WTC11 (cell line): Measurements from ENCODE around the gene CREG2. TPM values are rescaled to one million over a fixed set of nuclear protein-coding genes. Genes with fewer than 3 reads are reported as not detected.

Experiments
- ATAC-seq: fragments of 200-7000 bp; cut with Tn5 transposase; 2 replicates; pipeline ENCODE4 v1.10.0; 2021; ENCODE audit warnings: mild to moderate bottlenecking, moderate library complexity
- CTCF ChIA-PET: fragments of 300-600 bp; sonication (Branson Sonifier 250); formaldehyde crosslinking; loops from one replicate; lab custom pipeline; 2021; ENCODE audit warnings: antibody characterized with exemption; lab: Charles Lee
- POLR2A ChIA-PET: fragments of 350-600 bp; sonication (Branson Sonifier 250); formaldehyde crosslinking; loops from one replicate; lab custom pipeline; 2021; ENCODE audit warnings: antibody characterized with exemption; lab: Charles Lee
- DNase-seq: peaks from one replicate; pipeline ENCODE4 v3.0.0; 2021; ENCODE audit warnings: low spot score
- H3K27ac Mint-ChIP-seq: 2 replicates; pipeline ENCODE4 v1.8.0; 2021; ENCODE audit warnings: mixed read lengths
- H3K27me3 Mint-ChIP-seq: 2 replicates; pipeline ENCODE4 v1.8.0; 2021; ENCODE audit warnings: low read depth, mild to moderate bottlenecking, moderate library complexity, mixed read lengths
- H3K36me3 Mint-ChIP-seq: 2 replicates; pipeline ENCODE4 v1.8.0; 2021; ENCODE audit warnings: mixed read lengths
- H3K4me1 Mint-ChIP-seq: 2 replicates; pipeline ENCODE4 v1.8.0; 2022; ENCODE audit warnings: mixed read lengths
- H3K4me3 Mint-ChIP-seq: 2 replicates; pipeline ENCODE4 v1.8.0; 2021; ENCODE audit warnings: mild to moderate bottlenecking, moderate library complexity, mixed read lengths
- H3K9me3 Mint-ChIP-seq: 2 replicates; pipeline ENCODE4 v1.8.0; 2021; ENCODE audit warnings: mixed read lengths
- ARID4B ChIP-seq: sonication (generic); formaldehyde crosslinking; IDR thresholded peaks from 2 replicates; pipeline ENCODE4 v1.8.0; 2023; ENCODE audit warnings: missing genetic modification reagents, mild to moderate bottlenecking, borderline replicate concordance
- CTCF ChIP-seq: fragments of 200-600 bp; IDR thresholded peaks from 2 replicates; pipeline ENCODE4 v1.8.0; 2022; ENCODE audit warnings: antibody characterized with exemption
- ELF4 ChIP-seq: sonication (generic); formaldehyde crosslinking; IDR thresholded peaks from 2 replicates; pipeline ENCODE4 v1.8.1; 2022; ENCODE audit warnings: low read depth, mild to moderate bottlenecking, moderate library complexity, missing genetic modification reagents
- ETV6 ChIP-seq: sonication (generic); formaldehyde crosslinking; IDR thresholded peaks from 2 replicates; pipeline ENCODE4 v1.8.1; 2022; ENCODE audit warnings: mild to moderate bottlenecking, missing genetic modification reagents
- FOXK1 ChIP-seq: sonication (generic); formaldehyde crosslinking; IDR thresholded peaks from 2 replicates; pipeline ENCODE4 v1.8.0; 2022; ENCODE audit warnings: mild to moderate bottlenecking, moderate library complexity, missing genetic modification reagents
- GABPB1 ChIP-seq: sonication (generic); formaldehyde crosslinking; IDR thresholded peaks from 2 replicates; pipeline ENCODE4 v1.8.1; 2023; ENCODE audit warnings: mild to moderate bottlenecking, missing genetic modification reagents
- GTF2I ChIP-seq: fragments of 250-450 bp; sonication (Bioruptor Pico); conservative IDR thresholded peaks from 2 replicates; pipeline ENCODE4 v1.4.0; 2021; ENCODE audit warnings: mild to moderate bottlenecking
- HMGA2 ChIP-seq: fragments of 250-450 bp; sonication (Bioruptor Pico); IDR thresholded peaks from 2 replicates; pipeline ENCODE4 v1.4.0; 2021; ENCODE audit warnings: mild to moderate bottlenecking, moderate library complexity
- JAZF1 ChIP-seq: fragments of 250-450 bp; sonication (Bioruptor Pico); IDR thresholded peaks from 2 replicates; pipeline ENCODE4 v1.9.0; 2021; ENCODE audit warnings: moderate library complexity, mild to moderate bottlenecking, inconsistent platforms
- MYBL2 ChIP-seq: sonication (generic); formaldehyde crosslinking; IDR thresholded peaks from 2 replicates; pipeline ENCODE4 v1.8.1; 2023; ENCODE audit warnings: mild to moderate bottlenecking, moderate library complexity, missing genetic modification reagents
- NR2C2 ChIP-seq: sonication (generic); formaldehyde crosslinking; IDR thresholded peaks from 2 replicates; pipeline ENCODE4 v1.8.0; 2022; ENCODE audit warnings: mild to moderate bottlenecking, missing genetic modification reagents
- TEAD1 ChIP-seq: sonication (generic); formaldehyde crosslinking; IDR thresholded peaks from 2 replicates; pipeline ENCODE4 v1.8.0; 2022; ENCODE audit warnings: mild to moderate bottlenecking, missing genetic modification reagents
- ZNF317 ChIP-seq: sonication (generic); formaldehyde crosslinking; IDR thresholded peaks from 2 replicates; pipeline ENCODE4 v1.8.1; 2023; ENCODE audit warnings: low read depth, mild to moderate bottlenecking, moderate library complexity, missing genetic modification reagents, borderline replicate concordance
- ZNF416 ChIP-seq: fragments of 250-450 bp; sonication (Bioruptor Pico); IDR thresholded peaks from 2 replicates; pipeline ENCODE4 v1.9.0; 2021; ENCODE audit warnings: mild to moderate bottlenecking, inconsistent platforms
- ZNF423 ChIP-seq: fragments of 250-450 bp; sonication (Bioruptor Pico); IDR thresholded peaks from 2 replicates; pipeline ENCODE4 v2.1.2; 2022; ENCODE audit warnings: mild to moderate bottlenecking, moderate library complexity
- total RNA-seq: library from RNA; stranded (reverse); gene quantifications from 3 replicates; pipeline ENCODE4 v1.2.3, GENCODE V29; 2021

The CREG2 gene
- total RNA-seq, 1 experiment from 2014 or later, result 1.6 TPM

- POLR2A ChIA-PET, result no interaction called here
- no peak overlapping the region for H3K27ac Mint-ChIP-seq
- H3K4me3 Mint-ChIP-seq, result no peak overlapping the region
- peaks cover 7% of the 10 kb centered on the region for H3K4me1 Mint-ChIP-seq
- peaks cover 7% of the 10 kb centered on the region; the same call in 1 of the 2 replicates for H3K27me3 Mint-ChIP-seq
- DNase-seq (no peak), ATAC-seq (no peak)
- CTCF ChIA-PET, result interaction anchor here (1.4 to 2.7 kb wide), 3 partner anchors 9 to 54 kb away, joined by 3 to 14 read pairs (median 9); partner anchors contain the start of gene CREG2
- no peaks in the 10 kb centered on the region for H3K36me3 Mint-ChIP-seq
- TF ChIP-seq FOXK1 (CRISPR knock-in tag), result no peak
- peak; percentile 49 for TF ChIP-seq GABPB1 (CRISPR knock-in tag)
- H3K9me3 Mint-ChIP-seq, result no peaks in the 10 kb centered on the region
Observed at GRCh38 chr2:101332885-101333766, 54.2 kb downstream of the CREG2 start.

GRCh38 chr2:101331202-101331601 is 56.1 kb downstream of the CREG2 start:
- CTCF ChIA-PET, result interaction anchor here (1.5 to 3.3 kb wide), 3 partner anchors 10 to 395 kb away, joined by 3 to 27 read pairs (median 3); no protein-coding TSS in a partner anchor
- POLR2A ChIA-PET, result no interaction called here

GRCh38 chr2:101330253-101330933 is 56.9 kb downstream of the CREG2 start:
- ChIA-PET POLR2A (no interaction called here), CTCF (interaction anchor here (1.0 to 3.3 kb wide), 5 partner anchors 9 to 395 kb away, joined by 3 to 27 read pairs (median 4); partner anchors contain the start of gene CREG2)
- Mint-ChIP-seq H3K36me3 (no peaks in the 10 kb centered on the region), H3K4me3 (peak overlapping the region; percentile 12; the same call in 1 of the 2 replicates), H3K4me1 (peaks cover 3% of the 10 kb centered on the region), H3K9me3 (no peaks in the 10 kb centered on the region), H3K27ac (peak overlapping the region; percentile 77), H3K27me3 (no peaks in the 10 kb centered on the region)
- ATAC-seq (peak; percentile 94), DNase-seq (peak; percentile 57)
- no peak for TF ChIP-seq ELF4 (CRISPR knock-in tag)
- TF ChIP-seq ETV6 (CRISPR knock-in tag), result peak; percentile 21; the same call in 1 of the 2 replicates
- TF ChIP-seq ZNF423 (CRISPR knock-in tag), result peak; percentile 24; the same call in 1 of the 2 replicates

More at GRCh38 chr2:101331202-101331601, 56.1 kb downstream of the CREG2 start:
- Mint-ChIP-seq H3K4me1 (peaks cover 3% of the 10 kb centered on the region), H3K4me3 (no peak overlapping the region), H3K9me3 (no peaks in the 10 kb centered on the region), H3K27me3 (no peaks in the 10 kb centered on the region), H3K27ac (no peak overlapping the region), H3K36me3 (no peaks in the 10 kb centered on the region)
- ATAC-seq, result no peak
- DNase-seq, result no peak
- TF ChIP-seq GTF2I (CRISPR knock-in tag), result 0 out of 2 replicates have a peak, but pooled peaks have one; percentile 38
- no peak for TF ChIP-seq NR2C2 (CRISPR knock-in tag)

- DNase-seq (no peak), ATAC-seq (no peak)
- no peak overlapping the region for H3K27ac Mint-ChIP-seq
- peaks cover 3% of the 10 kb centered on the region for H3K4me1 Mint-ChIP-seq
- no peak overlapping the region for H3K4me3 Mint-ChIP-seq
- TF ChIP-seq ZNF317 (no peak), ARID4B (no peak), TEAD1 (no peak), ZNF416 (CRISPR knock-in tag) (no peak), GABPB1 (CRISPR knock-in tag) (no peak), CTCF (no peak), JAZF1 (CRISPR knock-in tag) (no peak), HMGA2 (no peak), MYBL2 (CRISPR knock-in tag) (no peak)
- H3K9me3 Mint-ChIP-seq, result no peaks in the 10 kb centered on the region
- ChIA-PET POLR2A (no interaction called here), CTCF (interaction anchor here (1.8 to 3.3 kb wide), 2 partner anchors 13 to 58 kb away, joined by 4 to 27 read pairs; partner anchors contain the start of gene CREG2)
- H3K27me3 Mint-ChIP-seq, result no peaks in the 10 kb centered on the region
- H3K36me3 Mint-ChIP-seq, result no peaks in the 10 kb centered on the region; the same call in 1 of the 2 replicates
Observed at GRCh38 chr2:101329026-101329425, 58.3 kb downstream of the CREG2 start.
